HL-60/S4 treated with retinoic acid at 250 ng/mL for 4 days and 3 days (cell line): Measurements from ENCODE around the gene INSIG1.

Experiments used
- in situ Hi-C: fragments of 300-500 bp; cut with MboI; formaldehyde crosslinking; loops from 2 replicates; pipeline ENCODE4 v1.7.0; 2022; ENCODE audit warnings: low sequenced_read_pairs

Gene INSIG1

GRCh38 chr7:155324918-155325235 lies 27.2 kb downstream of the INSIG1 start:
- in situ Hi-C loops = loop anchor here (25.0 kb wide), 1 partner anchor 413 kb away; no protein-coding TSS in a partner anchor

- in situ Hi-C loops = loop anchor here (25.0 kb wide), 1 partner anchor 414 kb away; no protein-coding TSS in a partner anchor
Observed at GRCh38 chr7:155326385-155326784, 28.7 kb downstream of the INSIG1 start.

- in situ Hi-C loops = loop anchor here (25.0 kb wide), 1 partner anchor 415 kb away; no protein-coding TSS in a partner anchor
Observed at GRCh38 chr7:155327590-155328320, 30.1 kb downstream of the INSIG1 start.

- in situ Hi-C loops = loop anchor here (25.0 kb wide), 1 partner anchor 417 kb away; no protein-coding TSS in a partner anchor
Observed at GRCh38 chr7:155329225-155329624, 31.5 kb downstream of the INSIG1 start.

- in situ Hi-C loops = loop anchor here (10.0 to 25.0 kb wide), 2 partner anchors 147 to 419 kb away; no protein-coding TSS in a partner anchor
Observed at GRCh38 chr7:155331396-155331795, 33.7 kb downstream of the INSIG1 start.

- in situ Hi-C loops = loop anchor here (10.0 to 25.0 kb wide), 2 partner anchors 149 to 421 kb away; no protein-coding TSS in a partner anchor
Observed at GRCh38 chr7:155333346-155334234, 35.9 kb downstream of the INSIG1 start.

GRCh38 chr7:155336812-155337602 lies 39.3 kb downstream of the INSIG1 start:
- in situ Hi-C loops = loop anchor here (10.0 to 25.0 kb wide), 2 partner anchors 152 to 425 kb away; no protein-coding TSS in a partner anchor

- in situ Hi-C loops = loop anchor here (10.0 to 25.0 kb wide), 2 partner anchors 153 to 426 kb away; no protein-coding TSS in a partner anchor
Observed at GRCh38 chr7:155337946-155338631, 40.4 kb downstream of the INSIG1 start.

- in situ Hi-C loops = loop anchor here (10.0 to 25.0 kb wide), 2 partner anchors 154 to 426 kb away; no protein-coding TSS in a partner anchor
Observed at GRCh38 chr7:155338632-155339320, 41.1 kb downstream of the INSIG1 start.

GRCh38 chr7:155339474-155339873 lies 41.8 kb downstream of the INSIG1 start:
- in situ Hi-C loops = loop anchor here (10.0 to 25.0 kb wide), 2 partner anchors 155 to 427 kb away; no protein-coding TSS in a partner anchor

GRCh38 chr7:155340071-155340531 lies 42.4 kb downstream of the INSIG1 start:
- in situ Hi-C loops = loop anchor here (25.0 kb wide), 1 partner anchor 428 kb away; no protein-coding TSS in a partner anchor

- in situ Hi-C loops = loop anchor here (25.0 kb wide), 1 partner anchor 428 kb away; no protein-coding TSS in a partner anchor
Observed at GRCh38 chr7:155340721-155341120, 43.0 kb downstream of the INSIG1 start.

- in situ Hi-C loops = loop anchor here (25.0 kb wide), 1 partner anchor 429 kb away; no protein-coding TSS in a partner anchor
Observed at GRCh38 chr7:155341463-155341983, 43.8 kb downstream of the INSIG1 start.

- in situ Hi-C loops = loop anchor here (25.0 kb wide), 1 partner anchor 430 kb away; no protein-coding TSS in a partner anchor
Observed at GRCh38 chr7:155342313-155342712, 44.6 kb downstream of the INSIG1 start.

- in situ Hi-C loops = loop anchor here (25.0 kb wide), 1 partner anchor 431 kb away; no protein-coding TSS in a partner anchor
Observed at GRCh38 chr7:155343150-155343549, 45.5 kb downstream of the INSIG1 start.

- in situ Hi-C loops = loop anchor here (25.0 kb wide), 1 partner anchor 431 kb away; no protein-coding TSS in a partner anchor
Observed at GRCh38 chr7:155343661-155344121, 46.0 kb downstream of the INSIG1 start.

- in situ Hi-C loops = loop anchor here (25.0 kb wide), 1 partner anchor 432 kb away; no protein-coding TSS in a partner anchor
Observed at GRCh38 chr7:155344270-155344617, 46.6 kb downstream of the INSIG1 start.
